ENCODE data around the gene SYP.

Gene SYP

DNA sequence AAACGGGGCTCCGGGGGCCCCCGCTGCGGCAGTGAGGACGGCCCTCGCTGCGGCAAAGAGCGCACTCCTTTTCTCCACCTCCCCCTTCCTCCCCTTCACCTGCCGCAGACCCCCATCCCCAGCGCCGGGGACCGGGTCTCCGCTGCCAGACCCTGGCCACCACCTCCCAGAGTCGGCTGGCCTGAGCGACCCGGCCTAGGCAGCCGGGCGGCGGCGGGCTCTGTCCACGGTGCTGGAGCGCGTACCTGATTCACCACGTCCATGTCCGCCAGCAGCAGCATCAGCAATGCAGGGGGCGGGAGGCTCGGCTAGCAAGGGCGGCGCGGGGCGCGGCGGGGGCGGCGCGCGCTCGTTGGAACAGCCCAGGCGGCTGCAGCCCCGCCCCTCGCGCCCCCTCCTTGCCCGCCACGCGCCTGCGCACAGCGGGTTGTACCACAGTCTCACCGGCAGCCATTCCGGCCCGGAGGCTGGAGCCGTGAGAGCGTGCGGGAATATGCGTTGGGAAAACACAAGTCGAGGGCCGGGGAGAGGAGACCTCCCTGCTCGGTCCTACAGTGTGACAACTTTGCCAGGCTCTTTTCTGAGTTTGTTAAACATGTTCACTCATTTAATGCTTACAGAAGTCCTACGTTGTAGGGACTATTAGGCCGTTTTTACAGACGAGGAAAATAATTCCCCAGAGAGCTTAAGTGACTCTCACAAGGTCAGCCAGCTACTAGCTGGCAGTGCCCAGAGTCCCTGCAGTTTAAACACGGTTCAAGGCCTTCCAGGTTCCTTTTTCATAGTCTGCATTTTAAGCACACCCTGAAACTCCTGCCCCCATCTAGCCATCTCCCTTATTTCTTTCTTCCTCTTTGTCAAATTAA is at the start of gene SYP:
Gene SYP (minus strand): TSS at position 288 of the 866 bp plus-strand sequence. CDS start 7 bp downstream, at position 281.
- DNase-seq = peak in 1 of 2 experiments; percentile 51

DNA sequence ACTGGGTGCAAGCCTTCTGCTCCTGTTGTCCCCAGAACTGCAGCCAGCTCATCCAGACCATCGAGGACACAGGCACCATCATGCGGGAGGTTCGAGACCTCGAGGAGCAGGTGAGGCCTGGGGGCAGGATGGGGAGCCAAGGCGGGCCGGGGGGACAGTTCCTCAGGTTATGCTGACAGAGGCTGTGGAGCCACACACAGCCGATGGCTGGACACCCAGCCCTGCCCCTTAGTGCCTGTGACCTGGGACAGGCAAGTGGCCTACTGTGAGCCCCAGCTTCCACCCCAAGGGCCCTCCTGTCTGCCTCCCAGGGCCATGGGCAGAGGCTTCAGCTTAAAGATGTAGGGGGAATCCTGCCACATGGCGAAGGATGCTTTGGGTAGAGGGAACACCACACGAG is 49.6 kb upstream of the SYP start:
- no peak for DNase-seq

DNA sequence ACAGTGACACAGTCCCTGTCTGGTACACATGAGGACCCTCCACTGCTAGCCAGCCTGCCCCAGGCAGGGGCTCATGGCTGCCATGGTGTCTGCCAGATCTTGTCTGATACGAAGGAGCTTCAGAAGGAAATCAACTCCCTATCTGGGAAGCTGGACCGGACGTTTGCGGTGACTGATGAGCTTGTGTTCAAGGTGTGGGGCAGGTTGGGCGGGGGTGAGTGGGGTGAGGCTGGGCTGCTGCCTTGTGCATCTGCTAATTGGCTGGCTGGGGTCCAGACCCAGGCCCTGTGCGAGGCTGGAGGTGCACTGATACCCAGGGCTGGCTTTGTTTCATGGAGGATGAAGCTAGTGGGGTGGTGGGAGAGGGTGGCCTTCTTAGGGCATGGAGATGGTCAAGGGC is 49.1 kb upstream of the SYP start:
- no peak for DNase-seq

DNA sequence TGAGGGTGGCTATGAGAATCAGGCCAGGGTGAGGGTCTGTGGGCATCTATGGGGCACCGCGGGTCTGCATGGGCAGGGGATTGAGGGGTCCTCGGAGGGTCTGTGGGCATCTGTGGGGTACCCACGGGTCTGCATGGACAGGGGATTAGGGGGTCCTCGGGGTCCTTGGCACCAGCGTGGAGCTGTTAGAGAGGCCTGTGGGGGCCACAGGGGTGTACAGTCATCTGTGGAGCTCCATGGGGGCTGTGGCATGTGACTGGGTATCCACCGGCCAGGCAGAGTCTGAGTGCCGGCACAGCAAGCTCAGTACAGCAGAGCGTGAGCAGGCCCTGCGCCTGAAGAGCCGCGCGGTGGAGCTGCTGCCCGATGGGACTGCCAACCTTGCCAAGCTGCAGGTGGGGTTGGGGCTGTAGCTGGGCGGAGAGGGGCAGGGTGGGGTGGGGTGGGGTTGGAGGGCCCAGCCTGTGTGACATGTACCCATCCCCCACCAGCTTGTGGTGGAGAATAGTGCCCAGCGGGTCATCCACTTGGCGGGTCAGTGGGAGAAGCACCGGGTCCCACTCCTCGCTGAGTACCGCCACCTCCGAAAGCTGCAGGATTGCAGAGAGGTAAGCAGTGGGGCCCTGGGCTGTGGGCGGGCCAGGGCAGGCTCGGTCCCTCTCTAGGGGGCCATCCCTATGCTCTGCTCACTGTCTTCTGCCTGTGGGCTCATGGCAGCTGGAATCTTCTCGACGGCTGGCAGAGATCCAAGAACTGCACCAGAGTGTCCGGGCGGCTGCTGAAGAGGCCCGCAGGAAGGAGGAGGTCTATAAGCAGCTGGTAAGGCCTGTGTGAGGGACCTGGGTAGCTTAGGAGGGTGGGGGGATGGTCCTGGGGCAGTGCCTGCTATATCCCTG is 48.2 kb upstream of the SYP start:
- DNase-seq = no peak

GRCh38 chrX:49247346-49247745 is 47.4 kb upstream of the SYP start:
- no peak for DNase-seq

- no peak for DNase-seq
Measured at GRCh38 chrX:49246541-49246940, 46.5 kb upstream of the SYP start.

GRCh38 chrX:49244207-49244606 is 44.2 kb upstream of the SYP start:
- DNase-seq = no peak

DNA sequence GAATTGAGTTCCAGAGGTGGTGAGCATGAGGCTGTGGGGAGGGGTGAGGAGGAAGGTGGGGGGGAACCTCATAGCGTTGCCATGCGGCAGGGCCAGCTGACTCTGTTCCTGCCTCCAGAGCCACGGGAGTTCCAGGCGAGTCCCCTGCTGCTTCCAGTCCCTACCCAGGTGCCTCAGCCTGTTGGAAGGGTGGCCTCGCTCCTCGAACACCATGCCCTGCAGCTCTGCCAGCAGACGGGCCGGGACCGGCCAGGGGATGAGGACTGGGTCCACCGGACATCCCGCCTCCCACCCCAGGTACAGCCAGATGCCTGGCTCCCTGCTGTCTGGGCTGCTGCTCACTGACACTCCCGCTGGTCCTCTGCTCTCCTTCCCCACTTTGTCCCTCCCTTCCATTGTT is 43.2 kb upstream of the SYP start:
- no peak for DNase-seq

- DNase-seq = no peak
Measured at GRCh38 chrX:49242545-49243066, 42.6 kb upstream of the SYP start.

DNA sequence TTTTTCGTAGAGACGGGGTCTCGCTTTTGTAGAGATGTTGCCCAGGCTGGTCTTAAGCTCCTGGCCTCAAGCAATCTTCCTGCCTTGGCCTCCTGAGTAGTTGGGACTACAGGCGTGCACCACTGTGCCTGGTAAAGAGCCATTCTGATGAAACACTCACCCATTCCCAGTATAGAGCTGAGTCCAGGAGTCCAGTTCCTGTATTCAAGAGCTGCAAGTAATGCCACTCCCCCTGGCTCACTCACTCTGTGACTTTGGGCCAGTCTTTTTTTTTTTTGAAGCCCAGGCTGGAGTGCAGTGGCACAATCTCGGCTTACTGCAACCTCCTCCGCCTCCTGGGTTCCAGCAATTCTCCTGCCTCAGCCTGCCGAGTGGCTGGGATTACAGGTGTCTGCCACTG is 38.7 kb upstream of the SYP start:
- DNase-seq = no peak

- no peak for DNase-seq
Measured at GRCh38 chrX:49237060-49237459, 37.1 kb upstream of the SYP start.

DNA sequence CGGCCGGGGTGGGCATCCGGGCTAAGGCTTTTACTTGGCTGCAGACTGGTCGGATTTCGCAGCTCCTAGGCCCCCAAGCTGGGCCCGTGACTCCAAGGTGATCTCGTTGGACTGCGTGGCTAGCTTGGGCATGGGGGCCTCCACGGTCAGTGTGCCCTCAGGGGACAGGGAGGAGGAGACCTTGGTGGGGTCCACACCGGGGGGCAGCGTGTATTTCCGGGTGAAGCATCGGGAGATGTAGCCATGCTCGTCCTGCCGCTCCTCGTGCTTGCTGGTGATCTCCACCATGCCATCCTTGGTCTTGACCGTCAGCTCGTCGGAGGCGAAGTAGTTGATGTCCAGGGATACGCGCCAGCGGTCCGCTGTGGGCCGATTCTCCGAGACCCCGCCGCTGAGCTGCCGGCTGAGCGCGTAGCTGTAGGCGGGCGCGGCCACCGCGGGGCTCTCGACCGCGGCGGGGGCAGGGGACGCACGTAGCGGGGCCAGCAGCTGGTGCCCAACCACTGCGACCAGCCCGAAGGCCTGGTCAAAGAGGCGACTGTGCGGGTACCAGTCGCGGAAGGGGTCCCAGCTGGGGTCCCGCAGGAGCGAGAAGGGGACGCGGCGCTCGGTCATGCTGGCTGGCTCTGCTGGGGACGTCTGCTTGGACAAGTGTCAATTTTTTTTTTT is 34.0 kb upstream of the SYP start:
- no peak for DNase-seq

DNA sequence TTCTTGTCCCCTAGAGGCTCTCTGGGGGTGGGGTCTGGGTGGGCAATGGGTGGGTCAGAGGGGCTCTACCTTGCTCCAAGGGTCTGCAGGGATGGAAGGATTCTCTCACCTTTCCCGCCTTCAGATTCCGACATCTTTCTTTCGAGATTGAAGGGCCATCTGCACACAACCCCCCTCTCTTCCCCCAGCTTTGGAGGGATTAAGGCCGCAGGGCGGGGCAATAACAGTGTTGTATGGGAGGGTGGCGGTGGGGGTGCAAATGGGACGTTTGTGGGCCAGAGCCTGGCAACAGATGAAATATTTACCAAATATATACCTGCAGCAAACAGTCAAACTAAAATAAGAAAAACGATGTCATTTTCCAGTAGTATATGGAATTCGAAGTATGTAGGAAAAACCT is 33.2 kb upstream of the SYP start, which contains the start of gene CACNA1F:
Gene CACNA1F (minus strand): TSS at position 165 of the 400 bp plus-strand sequence. CDS start 31 bp downstream, at position 134.
- no peak for DNase-seq

DNA sequence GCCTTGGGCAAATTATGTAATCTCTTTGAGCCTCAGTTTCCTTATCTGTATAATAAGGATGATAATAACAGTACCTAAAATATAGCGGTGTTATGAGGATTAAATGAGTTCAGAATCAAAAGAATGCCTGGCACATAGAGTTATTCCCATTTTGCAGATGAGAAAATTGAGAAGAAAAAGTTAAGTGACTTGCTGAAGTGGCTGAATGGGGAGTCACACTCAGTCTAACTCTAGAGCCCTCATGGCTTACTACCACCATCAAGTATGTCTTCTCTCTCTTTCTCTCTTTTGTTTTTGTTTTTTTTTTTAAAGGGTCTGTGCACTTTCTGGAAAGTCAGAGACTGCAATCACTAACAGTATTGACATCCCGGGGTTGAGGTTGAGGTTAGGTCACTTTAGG is 32.5 kb upstream of the SYP start:
- DNase-seq = no peak

DNA sequence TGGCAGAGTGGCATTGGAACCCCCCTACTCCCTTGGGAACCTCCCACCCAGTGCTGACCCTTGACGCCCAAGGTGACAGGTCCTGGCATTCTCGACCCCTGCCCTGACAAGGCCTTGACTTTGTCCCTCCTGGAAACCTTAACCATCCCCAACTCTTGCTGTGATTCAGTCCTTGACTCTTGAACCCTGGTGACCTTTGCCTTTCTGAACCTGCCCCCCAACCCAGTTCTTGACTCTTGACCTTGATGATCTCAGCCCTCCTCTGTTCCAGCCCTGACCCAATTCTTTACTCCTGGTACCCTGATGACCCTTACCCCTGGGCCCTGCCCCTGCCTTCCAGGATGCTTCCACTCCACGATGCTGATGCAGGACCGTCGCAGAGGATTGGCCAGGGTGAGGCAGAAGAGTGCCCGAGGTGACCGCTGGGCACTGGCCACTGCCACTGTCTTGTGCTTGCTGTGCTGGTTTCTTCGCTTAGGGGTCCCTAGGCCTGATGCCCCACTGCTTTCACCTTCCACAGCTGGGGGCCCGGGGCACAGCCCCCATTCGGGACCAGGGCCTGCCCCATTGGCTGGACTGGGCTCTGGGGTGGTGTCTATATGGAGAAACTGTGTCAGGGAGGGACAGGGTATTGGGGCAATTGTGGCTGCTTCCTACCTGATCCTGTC is 31.5 kb upstream of the SYP start:
- no peak for DNase-seq

DNA sequence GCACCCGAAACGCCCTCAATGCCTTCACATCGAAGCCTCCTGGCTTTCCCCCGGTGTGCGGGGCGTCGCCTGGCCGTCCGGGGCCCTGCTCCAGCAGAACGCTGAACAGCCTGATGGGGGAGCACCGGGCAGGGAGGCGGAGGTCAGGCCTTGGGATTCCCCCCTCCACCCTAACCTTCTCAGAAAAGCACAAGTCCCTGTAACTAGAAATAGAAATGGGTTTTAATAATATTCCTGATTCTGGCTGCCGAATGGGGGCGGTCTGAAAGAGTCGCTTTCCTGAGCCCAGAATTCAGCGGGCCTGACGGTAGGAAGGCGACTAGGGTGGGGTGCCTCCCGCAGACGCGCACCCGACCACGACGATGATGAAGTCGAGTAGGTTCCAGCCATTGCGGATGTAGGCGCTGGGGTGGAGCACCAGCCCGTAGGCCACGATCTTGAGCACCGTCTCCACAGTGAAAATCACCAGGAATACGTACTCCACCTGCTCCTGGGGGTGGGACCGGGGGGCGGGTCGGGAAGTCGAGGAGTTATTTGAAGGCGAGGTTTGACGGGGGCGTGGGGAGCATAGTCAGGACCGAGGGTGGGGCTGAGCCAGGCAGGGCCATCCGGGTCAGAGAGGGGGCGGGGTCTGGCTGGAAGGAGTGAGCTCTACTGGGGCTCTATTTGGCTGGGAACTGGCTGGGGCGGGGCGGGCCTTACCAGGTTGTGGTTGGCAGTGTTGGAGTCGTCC is 30.7 kb upstream of the SYP start:
- DNase-seq = no peak

DNA sequence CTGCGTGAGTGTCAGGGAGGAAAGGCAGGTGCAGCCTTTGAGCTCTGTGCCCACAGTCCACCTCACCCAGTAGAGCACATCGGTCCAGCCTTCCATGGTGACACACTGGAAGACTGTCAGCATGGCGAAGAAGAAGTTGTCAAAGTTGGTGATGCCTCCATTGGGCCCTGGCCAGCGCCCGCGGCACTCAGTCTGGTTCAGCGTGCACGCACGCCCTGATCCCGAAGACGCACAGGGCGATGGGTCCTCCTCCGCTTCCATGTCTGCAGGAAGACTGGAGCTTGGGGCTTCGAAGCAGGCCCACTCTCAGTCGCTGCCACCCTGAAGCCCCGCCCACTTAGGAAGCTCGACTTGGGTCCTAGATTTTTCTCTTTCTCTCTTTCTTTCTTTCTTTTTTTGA is 28.2 kb upstream of the SYP start:
- no peak for DNase-seq

- DNase-seq = no peak
Measured at GRCh38 chrX:49227726-49228125, 27.7 kb upstream of the SYP start.

GRCh38 chrX:49226946-49227345 is 27.0 kb upstream of the SYP start:
- DNase-seq = no peak

DNA sequence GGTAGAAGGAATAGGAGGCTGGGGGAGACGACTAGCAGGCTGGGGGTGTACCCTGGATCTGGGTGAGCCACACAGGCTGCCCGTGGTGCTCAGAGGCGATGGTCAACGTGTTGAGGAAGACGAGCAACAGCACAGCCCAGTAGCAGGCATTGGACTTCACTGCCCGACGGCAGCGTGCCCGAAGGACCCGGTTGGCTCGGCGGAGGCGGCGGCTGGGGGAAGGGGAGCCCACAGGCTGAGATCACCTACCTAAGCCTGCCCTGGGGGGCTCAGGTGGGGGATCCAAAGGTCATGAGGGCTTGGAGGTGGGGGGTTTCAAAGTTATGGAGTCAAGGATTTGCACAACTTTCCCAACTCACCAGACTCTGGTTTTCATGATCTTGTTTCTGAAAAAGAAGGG is 25.9 kb upstream of the SYP start:
- no peak for DNase-seq

DNA sequence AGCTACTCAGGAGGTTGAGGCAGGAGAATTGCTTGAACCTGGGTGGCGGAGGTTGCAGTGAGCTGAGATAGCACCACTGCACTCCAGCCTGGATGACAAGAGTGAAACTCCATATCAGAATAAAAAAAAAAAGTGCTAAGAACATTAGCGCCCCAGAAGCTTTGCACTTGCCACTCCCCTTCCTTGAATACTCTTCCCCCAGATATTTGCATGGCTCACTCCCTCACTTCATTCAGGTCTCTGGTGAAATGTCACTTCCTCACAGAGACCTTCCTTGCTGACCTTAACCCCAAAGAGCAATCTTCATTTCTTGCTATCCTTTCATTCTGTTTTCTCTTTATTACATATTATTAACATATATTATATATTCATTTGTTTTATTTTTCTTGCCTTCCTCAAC is 21.9 kb upstream of the SYP start:
- DNase-seq = no peak

- DNase-seq = no peak
Measured at GRCh38 chrX:49220100-49220499, 20.1 kb upstream of the SYP start.
